ENCODE results near the gene MRPL48.

MRPL48 gene

GRCh38 chr11:73795925-73796632 lies 8.4 kb downstream of the MRPL48 start:
- DNase-seq (ENCODE audit: low spot score in 2 of 2), result no peak
- H3K9me3 Mint-ChIP-seq, result no peaks in the 10 kb centered on the region
- no peak for ATAC-seq
- H3K27ac Mint-ChIP-seq, result no peak overlapping the region
- H3K36me3 Mint-ChIP-seq, result peaks cover 17% of the 10 kb centered on the region
- no peak overlapping the region for H3K4me3 Mint-ChIP-seq
- peaks cover 13% of the 10 kb centered on the region for H3K4me1 Mint-ChIP-seq

- Mint-ChIP-seq H3K27ac (no peak overlapping the region), H3K4me1 (peaks cover 13% of the 10 kb centered on the region), H3K4me3 (no peak overlapping the region), H3K36me3 (peaks cover 17% of the 10 kb centered on the region), H3K9me3 (no peaks in the 10 kb centered on the region)
- DNase-seq (ENCODE audit: low spot score in 2 of 2), result no peak
- ATAC-seq, result no peak
Measured at GRCh38 chr11:73797457-73797856, 9.8 kb downstream of the MRPL48 start.

GRCh38 chr11:73800276-73800806 lies 12.7 kb downstream of the MRPL48 start:
- Mint-ChIP-seq H3K9me3 (no peaks in the 10 kb centered on the region), H3K27ac (no peak overlapping the region), H3K4me1 (peaks cover 7% of the 10 kb centered on the region), H3K4me3 (no peak overlapping the region), H3K36me3 (peaks cover 11% of the 10 kb centered on the region)
- no peak for ATAC-seq
- DNase-seq (ENCODE audit: low spot score in 2 of 2), result no peak

- no peak overlapping the region for H3K4me3 Mint-ChIP-seq
- ATAC-seq, result no peak
- H3K9me3 Mint-ChIP-seq, result no peaks in the 10 kb centered on the region
- H3K27ac Mint-ChIP-seq, result no peak overlapping the region
- DNase-seq (ENCODE audit: low spot score in 2 of 2), result no peak
- H3K4me1 Mint-ChIP-seq, result peaks cover 7% of the 10 kb centered on the region
- H3K36me3 Mint-ChIP-seq, result peaks cover 17% of the 10 kb centered on the region
Measured at GRCh38 chr11:73801136-73801535, 13.5 kb downstream of the MRPL48 start.

- no peak for ATAC-seq
- Mint-ChIP-seq H3K36me3 (peaks cover 34% of the 10 kb centered on the region), H3K27ac (no peak overlapping the region), H3K4me3 (no peak overlapping the region), H3K4me1 (no peaks in the 10 kb centered on the region), H3K9me3 (no peaks in the 10 kb centered on the region)
- DNase-seq (ENCODE audit: low spot score in 2 of 2), result no peak
Measured at GRCh38 chr11:73804712-73805111, 17.0 kb downstream of the MRPL48 start.

- Mint-ChIP-seq H3K9me3 (no peaks in the 10 kb centered on the region), H3K27ac (no peak overlapping the region), H3K4me1 (no peaks in the 10 kb centered on the region), H3K4me3 (no peak overlapping the region), H3K36me3 (peaks cover 34% of the 10 kb centered on the region)
- no peak for DNase-seq (ENCODE audit: low spot score in 2 of 2)
- no peak for ATAC-seq
Measured at GRCh38 chr11:73808052-73808451, 20.4 kb downstream of the MRPL48 start.

- H3K4me1 Mint-ChIP-seq, result no peaks in the 10 kb centered on the region
- no peak overlapping the region for H3K27ac Mint-ChIP-seq
- H3K36me3 Mint-ChIP-seq, result peaks cover 38% of the 10 kb centered on the region
- no peak overlapping the region for H3K4me3 Mint-ChIP-seq
- no peaks in the 10 kb centered on the region for H3K9me3 Mint-ChIP-seq
- no peak for DNase-seq (ENCODE audit: low spot score in 2 of 2)
- ATAC-seq, result no peak
Measured at GRCh38 chr11:73810637-73811036, 23.0 kb downstream of the MRPL48 start.

- H3K4me3 Mint-ChIP-seq, result no peak overlapping the region
- H3K9me3 Mint-ChIP-seq, result no peaks in the 10 kb centered on the region
- peaks cover 26% of the 10 kb centered on the region for H3K36me3 Mint-ChIP-seq
- no peak overlapping the region for H3K27ac Mint-ChIP-seq
- ATAC-seq, result no peak
- H3K4me1 Mint-ChIP-seq, result no peaks in the 10 kb centered on the region
- DNase-seq (ENCODE audit: low spot score in 2 of 2), result no peak
Measured at GRCh38 chr11:73812234-73812633, 24.6 kb downstream of the MRPL48 start.

GRCh38 chr11:73814812-73815211 lies 27.1 kb downstream of the MRPL48 start:
- H3K4me1 Mint-ChIP-seq, result no peaks in the 10 kb centered on the region
- H3K36me3 Mint-ChIP-seq, result peaks cover 13% of the 10 kb centered on the region
- no peak overlapping the region for H3K27ac Mint-ChIP-seq
- H3K9me3 Mint-ChIP-seq, result no peaks in the 10 kb centered on the region
- ATAC-seq, result no peak
- H3K4me3 Mint-ChIP-seq, result no peak overlapping the region
- no peak for DNase-seq (ENCODE audit: low spot score in 2 of 2)

GRCh38 chr11:73818846-73819245 lies 31.2 kb downstream of the MRPL48 start:
- Mint-ChIP-seq H3K9me3 (no peaks in the 10 kb centered on the region), H3K36me3 (peaks cover 10% of the 10 kb centered on the region), H3K27ac (no peak overlapping the region), H3K4me1 (no peaks in the 10 kb centered on the region), H3K4me3 (no peak overlapping the region)
- no peak for DNase-seq (ENCODE audit: low spot score in 2 of 2)
- ATAC-seq, result no peak

- peaks cover 69% of the 10 kb centered on the region for H3K36me3 Mint-ChIP-seq
- DNase-seq (ENCODE audit: low spot score in 2 of 2) (no peak), ATAC-seq (no peak)
- no peaks in the 10 kb centered on the region for H3K9me3 Mint-ChIP-seq
- peak overlapping the region; percentile 77 for H3K27ac Mint-ChIP-seq
- H3K4me3 Mint-ChIP-seq, result no peak overlapping the region
- H3K4me1 Mint-ChIP-seq, result no peaks in the 10 kb centered on the region
Measured at GRCh38 chr11:73830261-73830660, 42.6 kb downstream of the MRPL48 start.

- ATAC-seq (no peak), DNase-seq (ENCODE audit: low spot score in 2 of 2) (no peak)
- Mint-ChIP-seq H3K27ac (no peak overlapping the region), H3K4me1 (no peaks in the 10 kb centered on the region), H3K4me3 (no peak overlapping the region), H3K9me3 (no peaks in the 10 kb centered on the region), H3K36me3 (peaks cover 53% of the 10 kb centered on the region)
Measured at GRCh38 chr11:73833067-73833466, 45.4 kb downstream of the MRPL48 start.

- H3K36me3 Mint-ChIP-seq, result peaks cover 38% of the 10 kb centered on the region
- H3K4me1 Mint-ChIP-seq, result no peaks in the 10 kb centered on the region
- no peak for DNase-seq (ENCODE audit: low spot score in 2 of 2)
- ATAC-seq, result no peak
- no peaks in the 10 kb centered on the region for H3K9me3 Mint-ChIP-seq
- no peak overlapping the region for H3K27ac Mint-ChIP-seq
- no peak overlapping the region for H3K4me3 Mint-ChIP-seq
Measured at GRCh38 chr11:73838443-73839122, 50.9 kb downstream of the MRPL48 start.

GRCh38 chr11:73839123-73839457 lies 51.4 kb downstream of the MRPL48 start:
- ATAC-seq, result no peak
- no peak overlapping the region for H3K4me3 Mint-ChIP-seq
- no peaks in the 10 kb centered on the region for H3K9me3 Mint-ChIP-seq
- H3K36me3 Mint-ChIP-seq, result peaks cover 38% of the 10 kb centered on the region
- no peaks in the 10 kb centered on the region for H3K4me1 Mint-ChIP-seq
- H3K27ac Mint-ChIP-seq, result no peak overlapping the region
- DNase-seq (ENCODE audit: low spot score in 2 of 2), result no peak

- DNase-seq (ENCODE audit: low spot score in 2 of 2) (no peak), ATAC-seq (no peak)
- H3K36me3 Mint-ChIP-seq, result peaks cover 65% of the 10 kb centered on the region
- no peak overlapping the region for H3K4me3 Mint-ChIP-seq
- no peak overlapping the region for H3K27ac Mint-ChIP-seq
- H3K4me1 Mint-ChIP-seq, result no peaks in the 10 kb centered on the region
- no peaks in the 10 kb centered on the region for H3K9me3 Mint-ChIP-seq
Measured at GRCh38 chr11:73851046-73851764, 63.5 kb downstream of the MRPL48 start.

- no peaks in the 10 kb centered on the region for H3K9me3 Mint-ChIP-seq
- no peaks in the 10 kb centered on the region for H3K4me1 Mint-ChIP-seq
- DNase-seq (ENCODE audit: low spot score in 2 of 2) (no peak), ATAC-seq (no peak)
- H3K36me3 Mint-ChIP-seq, result peaks cover 61% of the 10 kb centered on the region
- no peak overlapping the region for H3K4me3 Mint-ChIP-seq
- H3K27ac Mint-ChIP-seq, result no peak overlapping the region
Measured at GRCh38 chr11:73852049-73852448, 64.4 kb downstream of the MRPL48 start.

All from stimulated activated effector memory CD8-positive, alpha-beta T cell treated with anti-CD3 and anti-CD28 coated beads, Interleukin-12 subunit alpha, Interleukin-12 subunit beta, amount 100 ng/mL, for 72 hours (primary cell).